ENCODE measurements around the gene GPRC5C.

GRCh38 chr17:74478420-74479100 is 46.7 kb downstream of the GPRC5C start:
- TF ChIP-seq POLR2AphosphoS5 (IDR thresholded peaks at IDR 0.05; ENCODE audit: low read depth): no peak; the same call in 1 of the 2 replicates
- no peak for TF ChIP-seq CTCF (IDR thresholded peaks at IDR 0.05; ENCODE audit: insufficient read depth, low read length)
- TF ChIP-seq GABPA (IDR thresholded peaks at IDR 0.05; ENCODE audit: low read depth): no peak
